Astrocyte of the spinal cord (primary cell): Measurements from ENCODE around the gene PTGR3.

Experiments
- DNase-seq: peaks from one replicate; pipeline ENCODE4 v3.0.0; 2011; ENCODE audit warnings: low read depth, low spot score
- H3K4me3 ChIP-seq: 2 replicates; pipeline ENCODE4 v1.5.1; 2011; ENCODE audit warnings: low read depth, mild to moderate bottlenecking, low read length, moderate library complexity
- in situ Hi-C: cut with HindIII; loops from 2 replicates; pipeline ENCODE4 v1.10.0; 2017; ENCODE audit warnings: low sequenced_read_pairs
- TF ChIP-seq, protein P1 (sequence below): IDR thresholded peaks from 2 replicates; pipeline ENCODE4 v1.5.1; 2012; ENCODE audit warnings: low read depth, mild to moderate bottlenecking, low read length, inconsistent platforms

The PTGR3 gene

DNA sequence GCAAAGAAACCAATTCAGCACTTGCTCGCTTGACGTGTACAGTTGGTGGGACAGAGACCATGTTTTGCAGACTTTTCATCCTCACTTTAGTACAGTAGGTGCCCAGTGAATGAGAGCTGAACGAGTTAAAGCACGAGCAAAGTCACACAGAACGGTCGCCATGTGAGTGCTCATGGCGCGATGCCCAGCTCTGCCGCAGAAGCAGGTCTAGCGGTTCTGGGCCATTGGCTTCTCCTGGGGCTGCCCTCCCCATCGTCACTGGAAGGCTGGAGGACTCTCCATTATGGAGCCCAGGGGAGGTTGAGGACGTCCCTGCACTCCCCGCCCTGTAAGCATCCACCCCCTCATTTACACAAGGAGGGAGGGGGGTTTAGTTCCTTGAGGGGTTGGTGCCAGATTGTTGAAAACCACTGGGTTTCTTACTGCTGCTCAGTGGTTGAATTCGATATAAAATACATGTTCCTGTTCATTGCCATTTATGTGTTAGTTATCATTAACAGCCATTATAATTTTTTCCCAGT, 24.9 kb downstream of the PTGR3 start:
- no peak for DNase-seq
- TF ChIP-seq, protein P1, sequence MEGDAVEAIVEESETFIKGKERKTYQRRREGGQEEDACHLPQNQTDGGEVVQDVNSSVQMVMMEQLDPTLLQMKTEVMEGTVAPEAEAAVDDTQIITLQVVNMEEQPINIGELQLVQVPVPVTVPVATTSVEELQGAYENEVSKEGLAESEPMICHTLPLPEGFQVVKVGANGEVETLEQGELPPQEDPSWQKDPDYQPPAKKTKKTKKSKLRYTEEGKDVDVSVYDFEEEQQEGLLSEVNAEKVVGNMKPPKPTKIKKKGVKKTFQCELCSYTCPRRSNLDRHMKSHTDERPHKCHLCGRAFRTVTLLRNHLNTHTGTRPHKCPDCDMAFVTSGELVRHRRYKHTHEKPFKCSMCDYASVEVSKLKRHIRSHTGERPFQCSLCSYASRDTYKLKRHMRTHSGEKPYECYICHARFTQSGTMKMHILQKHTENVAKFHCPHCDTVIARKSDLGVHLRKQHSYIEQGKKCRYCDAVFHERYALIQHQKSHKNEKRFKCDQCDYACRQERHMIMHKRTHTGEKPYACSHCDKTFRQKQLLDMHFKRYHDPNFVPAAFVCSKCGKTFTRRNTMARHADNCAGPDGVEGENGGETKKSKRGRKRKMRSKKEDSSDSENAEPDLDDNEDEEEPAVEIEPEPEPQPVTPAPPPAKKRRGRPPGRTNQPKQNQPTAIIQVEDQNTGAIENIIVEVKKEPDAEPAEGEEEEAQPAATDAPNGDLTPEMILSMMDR = no peak
- in situ Hi-C loops = no loop called here
- H3K4me3 ChIP-seq = no peak overlapping the region

DNA sequence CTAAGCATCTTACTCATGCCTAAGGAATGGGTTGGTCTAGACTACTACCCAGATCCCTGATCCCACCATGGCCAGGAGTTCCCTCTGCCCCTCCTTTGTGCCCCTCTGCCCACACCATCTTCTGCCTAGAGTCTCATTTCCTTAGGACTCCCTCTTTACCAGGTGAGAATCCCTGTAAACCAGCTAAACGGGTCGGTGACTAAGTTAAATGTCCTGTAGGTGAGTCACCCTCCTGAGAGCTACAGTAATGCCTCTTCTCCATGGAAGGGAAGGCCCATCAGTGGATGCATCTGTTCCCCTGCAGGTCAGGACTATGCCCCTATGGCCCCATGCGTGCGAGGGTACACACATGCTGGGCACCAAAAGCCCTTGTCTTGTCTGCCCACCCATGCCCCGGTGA, 25.4 kb downstream of the PTGR3 start:
- in situ Hi-C loops = no loop called here

DNA sequence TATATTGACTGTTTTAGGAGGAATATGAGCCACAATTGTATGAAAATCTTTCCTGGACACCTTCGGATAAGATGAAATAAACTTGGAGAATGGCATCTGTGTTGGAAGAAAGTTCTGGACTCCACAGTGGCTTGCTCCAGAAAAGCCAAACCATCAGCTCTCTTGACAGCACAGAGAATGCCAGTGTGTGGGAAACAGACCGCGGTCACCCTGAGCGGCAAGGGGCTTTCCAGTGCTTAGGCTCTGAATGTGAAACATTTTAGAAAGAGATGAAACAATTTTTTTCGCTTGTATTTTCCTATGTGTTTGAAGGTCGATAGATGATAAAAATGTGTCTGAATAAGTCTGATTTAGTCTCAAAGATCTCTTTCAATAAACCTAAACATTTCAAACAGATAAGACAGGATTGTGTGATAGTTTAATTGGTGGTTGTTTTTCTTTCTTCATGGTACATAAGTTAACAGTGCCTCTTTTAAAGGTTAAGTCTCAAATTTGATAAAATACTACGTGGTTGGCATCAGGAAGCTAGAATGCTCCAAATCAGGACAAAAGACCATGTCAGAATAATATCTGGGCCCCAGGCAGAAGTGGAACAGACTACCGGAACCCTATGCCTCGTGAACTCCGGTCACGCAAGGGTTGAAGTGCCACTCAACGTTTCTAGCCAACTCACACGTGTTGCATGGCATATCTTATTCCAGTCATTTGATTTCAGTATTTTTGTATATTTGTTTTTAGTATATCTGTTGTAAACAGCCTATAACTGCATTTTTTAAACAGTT, 28.9 kb downstream of the PTGR3 start:
- TF ChIP-seq, protein P1 = no peak
- no peak for DNase-seq
- no peak overlapping the region for H3K4me3 ChIP-seq
- in situ Hi-C loops = no loop called here

More for the DNA sequence above, 25.4 kb downstream of the PTGR3 start:
- DNase-seq = no peak
- TF ChIP-seq, protein P1 = no peak
- H3K4me3 ChIP-seq = no peak overlapping the region

DNA sequence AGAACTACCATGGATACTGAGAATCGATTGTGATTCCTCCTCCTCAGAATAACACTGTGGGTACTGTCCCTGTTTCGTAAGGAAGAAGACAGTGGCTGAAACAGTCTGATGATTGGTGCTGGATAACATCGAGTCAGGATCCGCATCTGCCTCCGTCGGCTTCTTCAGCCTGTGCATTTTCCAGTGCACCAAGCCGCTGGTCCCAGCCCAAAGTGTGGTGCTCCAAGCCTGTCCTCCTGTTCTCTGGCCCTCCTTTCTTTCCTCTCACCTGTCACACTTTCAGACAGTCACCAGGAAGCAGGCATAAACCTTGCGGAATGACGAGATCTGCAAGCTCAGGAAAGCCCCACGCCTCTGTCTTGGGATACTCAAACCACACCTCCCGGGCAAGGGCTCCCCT, 30.6 kb downstream of the PTGR3 start:
- in situ Hi-C loops = no loop called here
- TF ChIP-seq, protein P1 = no peak
- DNase-seq = no peak
- no peak overlapping the region for H3K4me3 ChIP-seq

DNA sequence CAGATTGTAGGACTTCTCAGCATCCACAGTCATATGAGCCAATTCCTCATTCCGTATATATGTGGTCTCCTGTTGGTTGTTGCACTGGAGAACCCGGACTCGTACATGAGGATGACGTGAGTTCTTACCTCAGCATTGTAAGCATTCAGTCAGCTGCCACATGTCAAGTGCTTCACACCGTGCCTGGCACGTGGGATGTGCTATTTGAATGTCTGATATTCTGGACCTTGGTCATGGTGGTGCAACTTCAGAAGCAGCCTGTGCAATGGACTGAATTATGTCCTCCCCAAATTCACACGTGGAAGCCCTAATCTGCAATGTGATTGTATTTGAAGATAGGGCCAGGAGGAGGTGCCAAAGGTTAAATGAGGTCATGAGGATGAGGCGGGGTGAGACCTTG, 32.1 kb downstream of the PTGR3 start:
- DNase-seq = no peak
- in situ Hi-C loops = no loop called here
- H3K4me3 ChIP-seq = no peak overlapping the region
- TF ChIP-seq, protein P1 = no peak

DNA sequence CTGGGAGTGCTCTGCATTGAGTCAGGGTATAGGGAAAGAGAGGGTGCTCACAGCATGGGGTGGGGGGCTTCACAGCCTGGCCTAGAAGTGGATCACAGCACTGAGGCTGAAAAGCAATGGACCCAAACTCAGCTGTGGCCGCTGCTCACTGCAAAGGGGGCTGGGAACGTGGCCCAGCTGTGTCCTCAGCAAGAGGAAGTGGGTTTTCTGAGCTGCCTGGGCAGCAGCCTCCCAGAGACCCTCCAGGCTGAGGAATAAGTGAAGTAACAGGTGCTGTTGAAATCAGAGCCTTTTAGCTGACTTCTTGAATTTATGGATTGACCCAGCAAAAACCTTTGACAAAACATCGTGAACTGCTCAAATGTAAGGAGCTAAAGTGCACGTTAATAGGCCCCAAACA, 35.2 kb downstream of the PTGR3 start:
- TF ChIP-seq, protein P1 = no peak
- DNase-seq = no peak
- in situ Hi-C loops = no loop called here
- H3K4me3 ChIP-seq = no peak overlapping the region

DNA sequence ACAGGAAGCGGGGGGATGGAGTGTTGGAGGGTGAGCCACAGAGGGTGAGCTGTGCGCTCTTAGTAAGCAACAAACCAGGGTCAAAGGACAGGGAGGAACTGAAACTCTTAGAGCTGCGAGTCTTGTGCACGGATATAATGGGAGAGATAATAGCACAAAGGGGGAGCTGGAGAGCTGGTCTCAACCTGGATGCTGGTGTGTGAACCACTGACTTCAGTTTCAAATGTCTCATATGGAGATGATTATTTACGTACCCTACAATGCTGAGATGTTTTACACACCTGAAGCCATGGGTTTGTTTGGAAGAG, 35.9 kb downstream of the PTGR3 start:
- TF ChIP-seq, protein P1 = no peak
- in situ Hi-C loops = no loop called here
- no peak for DNase-seq
- no peak overlapping the region for H3K4me3 ChIP-seq
